Smooth muscle cell (in vitro differentiated cells): ENCODE results near the gene SHISAL2B. TPM values are rescaled to one million over a fixed set of nuclear protein-coding genes. Genes with fewer than 3 reads are reported as not detected.
A peak's percentile ranks its signal among the peaks of the same experiment; 100 is the strongest.
"Not testable (repeated sequence)": the region's sequence is repeated elsewhere in the genome, so short reads cannot be mapped to it uniquely, and the experiment has no call there.

ENCODE experiments used
- DNase-seq: peaks from one replicate; lab custom pipeline; 2025; ENCODE audit not compliant: unreplicated experiment; lab: John Stamatoyannopoulos, UW
- H2AFZ ChIP-seq: fragments of 200-600 bp; sonication (generic); 2 replicates; pipeline ENCODE4 v1.6.0; 2016; ENCODE audit warnings: antibody characterized with exemption, low read depth, mild to moderate bottlenecking
- H3F3A ChIP-seq: fragments of 200-600 bp; sonication (generic); 2 replicates; pipeline ENCODE4 v1.6.0; 2017; ENCODE audit warnings: antibody characterized with exemption, low read depth
- H3K27ac ChIP-seq: fragments of 200-600 bp; sonication (generic); 2 replicates; pipeline ENCODE4 v1.5.1; 2016; ENCODE audit warnings: low read depth, mild to moderate bottlenecking
- H3K27me3 ChIP-seq: fragments of 200-600 bp; sonication (generic); 2 replicates; pipeline ENCODE4 v1.6.1; 2016; ENCODE audit warnings: low read depth, mild to moderate bottlenecking
- H3K36me3 ChIP-seq: fragments of 200-600 bp; sonication (generic); 2 replicates; pipeline ENCODE4 v1.5.1; 2016; ENCODE audit warnings: low read depth
- H3K4me1 ChIP-seq: fragments of 200-600 bp; sonication (generic); 2 replicates; pipeline ENCODE4 v1.5.1; 2016; ENCODE audit warnings: low read depth
- H3K4me2 ChIP-seq: fragments of 200-600 bp; sonication (generic); 2 replicates; pipeline ENCODE4 v1.6.0; 2016; ENCODE audit warnings: mild to moderate bottlenecking
- H3K4me3 ChIP-seq: fragments of 200-600 bp; sonication (generic); 2 replicates; pipeline ENCODE4 v1.5.1; 2016; ENCODE audit warnings: mild to moderate bottlenecking
- H3K79me2 ChIP-seq: fragments of 200-600 bp; sonication (generic); 2 replicates; pipeline ENCODE4 v1.6.0; 2016; ENCODE audit warnings: low read depth, mild to moderate bottlenecking
- H3K9ac ChIP-seq: fragments of 200-600 bp; sonication (generic); 2 replicates; pipeline ENCODE4 v1.6.0; 2016; ENCODE audit warnings: low read depth
- H3K9me3 ChIP-seq: fragments of 200-600 bp; sonication (generic); replicated peaks from 2 replicates; pipeline ENCODE4 v1.5.1; 2016; ENCODE audit warnings: low read depth
- H4K20me1 ChIP-seq: fragments of 200-600 bp; sonication (generic); 2 replicates; pipeline ENCODE4 v1.6.0; 2016; ENCODE audit warnings: low read depth
- CTCF ChIP-seq: fragments of 200-600 bp; sonication (generic); IDR thresholded peaks from 2 replicates; pipeline ENCODE4 v1.5.1; 2017; ENCODE audit warnings: borderline replicate concordance, mild to moderate bottlenecking, antibody characterized with exemption; ENCODE audit not compliant: insufficient read depth, poor library complexity, severe bottlenecking
- WGBS: methylation state at CpG from one replicate; pipeline ENCODE4 v1.1.7; 2016; ENCODE audit warnings: low lambda C conversion rate; 5-methylcytosine and 5-hydroxymethylcytosine counted together
- polyA plus RNA-seq: library from polyadenylated mRNA; unstranded; fragments of >200 nt; fragmentation: Nextera tagmentation; extraction: Ambion mirVana; gene quantifications from 2 replicates; pipeline ENCODE4 v1.2.1, GENCODE V29; 2016
- total RNA-seq: library from RNA; depleted of rRNA; stranded (reverse); fragments of >200 nt; gene quantifications from 2 replicates; pipeline ENCODE4 v1.2.3, GENCODE V29; 2014

SHISAL2B gene
- total and polyA plus RNA-seq, 2 experiments from 2014 or later = not detected

- no peaks in the 10 kb centered on the region for H3K36me3 ChIP-seq
- no peak overlapping the region for H2AFZ ChIP-seq
- H3K79me2 ChIP-seq = no peaks in the 10 kb centered on the region
- H3K9me3 ChIP-seq = no peaks in the 10 kb centered on the region
- no peak for DNase-seq
- WGBS = 34% methylated on average over 3 of the region's 3 CpGs
- H3K4me1 ChIP-seq = peaks cover 12% of the 10 kb centered on the region
- TF ChIP-seq CTCF = no peak
- H3K27me3 ChIP-seq = peaks cover 35% of the 10 kb centered on the region
- H3F3A ChIP-seq = no peaks in the 10 kb centered on the region
- no peaks in the 10 kb centered on the region for H4K20me1 ChIP-seq
- H3K4me2 ChIP-seq = peak overlapping the region; percentile 96
- peak overlapping the region; percentile 56 for H3K4me3 ChIP-seq
- no peak overlapping the region for H3K9ac ChIP-seq
- no peak overlapping the region for H3K27ac ChIP-seq
These were observed 988 bp downstream of the SHISAL2B start for GRCh38 chr5:64691291-64691690.

GRCh38 chr5:64693636-64694035 lies 3.3 kb downstream of the SHISAL2B start:
- H2AFZ ChIP-seq = no peak overlapping the region
- TF ChIP-seq CTCF = no peak
- H4K20me1 ChIP-seq = no peaks in the 10 kb centered on the region
- no peak overlapping the region for H3K27ac ChIP-seq
- no peak overlapping the region for H3K4me2 ChIP-seq
- H3F3A ChIP-seq = no peaks in the 10 kb centered on the region
- H3K79me2 ChIP-seq = no peaks in the 10 kb centered on the region
- H3K9me3 ChIP-seq = peaks cover 5% of the 10 kb centered on the region
- peaks cover 35% of the 10 kb centered on the region for H3K27me3 ChIP-seq
- DNase-seq = no peak
- no peaks in the 10 kb centered on the region for H3K36me3 ChIP-seq
- no peak overlapping the region for H3K9ac ChIP-seq
- no peak overlapping the region for H3K4me3 ChIP-seq
- peaks cover 12% of the 10 kb centered on the region for H3K4me1 ChIP-seq
- 84% methylated on average over 2 of the region's 2 CpGs for WGBS

- peaks cover 11% of the 10 kb centered on the region for H3K27me3 ChIP-seq
- not testable (repeated sequence) for H3K4me3 ChIP-seq, H3K27ac ChIP-seq, H3K9me3 ChIP-seq, H3K9ac ChIP-seq, H3K4me1 ChIP-seq, H3K36me3 ChIP-seq, H2AFZ ChIP-seq, H4K20me1 ChIP-seq, DNase-seq, H3K4me2 ChIP-seq, H3F3A ChIP-seq, H3K79me2 ChIP-seq
- WGBS = 96% methylated on average over 7 of the region's 7 CpGs
These were observed 6.1 kb downstream of the SHISAL2B start for GRCh38 chr5:64696414-64696813.

GRCh38 chr5:64700765-64701164 lies 10.5 kb downstream of the SHISAL2B start:
- Histone ChIP-seq H3K4me2 (no peak overlapping the region), H3K27me3 (no peaks in the 10 kb centered on the region), H3K36me3 (no peaks in the 10 kb centered on the region), H3F3A (no peaks in the 10 kb centered on the region), H3K27ac (no peak overlapping the region), H3K79me2 (no peaks in the 10 kb centered on the region), H3K9me3 (peaks cover 5% of the 10 kb centered on the region), H3K9ac (no peak overlapping the region), H3K4me1 (no peaks in the 10 kb centered on the region), H2AFZ (no peak overlapping the region), H3K4me3 (no peak overlapping the region), H4K20me1 (no peaks in the 10 kb centered on the region)
- 93% methylated on average over 4 of the region's 4 CpGs for WGBS
- DNase-seq = no peak
- TF ChIP-seq CTCF = no peak

GRCh38 chr5:64706074-64706473 lies 15.8 kb downstream of the SHISAL2B start:
- not testable (repeated sequence) for H3K9ac ChIP-seq, H3K4me1 ChIP-seq, H3F3A ChIP-seq, H4K20me1 ChIP-seq, H3K4me2 ChIP-seq, H3K27me3 ChIP-seq, H3K36me3 ChIP-seq, H3K79me2 ChIP-seq, DNase-seq, H3K4me3 ChIP-seq, H3K27ac ChIP-seq, H3K9me3 ChIP-seq
- 34% methylated on average over 2 of the region's 2 CpGs for WGBS
- H2AFZ ChIP-seq = peak overlapping the region; percentile 37
